HG02852 (cell line): ENCODE data around the gene TRMT1.

Source experiments
- ATAC-seq: cut with Tn5 transposase; IDR thresholded peaks from one replicate; pipeline ENCODE4 v1.9.1; 2021; ENCODE audit warnings: mild to moderate bottlenecking, moderate library complexity; ENCODE audit not compliant: unreplicated experiment

Gene TRMT1

DNA sequence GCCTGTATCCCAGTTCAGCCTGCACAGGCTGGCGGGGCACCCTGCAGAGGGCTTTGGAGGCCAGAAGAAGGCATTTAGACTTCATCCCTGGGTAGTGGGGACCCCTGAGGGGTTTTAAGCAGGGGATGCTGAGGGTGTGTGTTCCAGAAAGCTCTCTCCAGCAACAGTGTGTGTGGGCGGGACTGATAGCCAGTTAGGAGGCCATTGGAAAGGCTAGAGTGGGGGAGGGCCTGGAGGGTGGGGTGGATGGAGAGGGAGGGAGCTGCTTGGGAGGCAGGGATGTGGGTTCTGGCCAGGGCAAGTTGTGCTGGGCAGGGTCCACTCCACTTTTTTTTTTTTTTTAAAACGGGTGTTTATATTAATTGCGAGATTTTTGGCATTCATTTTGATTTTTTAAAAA, 42.2 kb downstream of the TRMT1 start:
- no peak for ATAC-seq

DNA sequence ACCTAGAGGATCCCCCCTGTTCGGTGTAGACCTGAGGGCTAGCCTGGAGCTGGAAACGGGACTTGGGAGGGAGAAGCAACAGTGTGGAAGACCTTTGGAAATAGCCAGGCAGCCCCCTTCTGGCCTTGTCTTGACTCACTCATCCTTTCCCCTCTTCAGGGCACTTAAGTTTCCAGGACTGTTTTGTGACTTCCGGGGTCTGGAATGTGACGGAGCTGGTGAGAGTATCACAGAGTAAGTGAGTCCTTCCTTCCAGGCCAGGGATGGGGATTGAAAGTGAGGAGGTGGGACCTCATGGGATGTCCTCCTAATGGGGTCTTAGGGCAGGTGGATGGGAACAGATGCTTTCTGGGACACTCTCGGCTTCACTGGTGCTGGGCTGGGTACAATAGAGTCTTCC, 43.3 kb downstream of the TRMT1 start:
- ATAC-seq: no peak

GRCh38 chr19:13072188-13072908, 44.2 kb downstream of the TRMT1 start:
- ATAC-seq: no peak

- ATAC-seq: no peak
These were observed 44.9 kb downstream of the TRMT1 start for GRCh38 chr19:13071444-13072187.

DNA sequence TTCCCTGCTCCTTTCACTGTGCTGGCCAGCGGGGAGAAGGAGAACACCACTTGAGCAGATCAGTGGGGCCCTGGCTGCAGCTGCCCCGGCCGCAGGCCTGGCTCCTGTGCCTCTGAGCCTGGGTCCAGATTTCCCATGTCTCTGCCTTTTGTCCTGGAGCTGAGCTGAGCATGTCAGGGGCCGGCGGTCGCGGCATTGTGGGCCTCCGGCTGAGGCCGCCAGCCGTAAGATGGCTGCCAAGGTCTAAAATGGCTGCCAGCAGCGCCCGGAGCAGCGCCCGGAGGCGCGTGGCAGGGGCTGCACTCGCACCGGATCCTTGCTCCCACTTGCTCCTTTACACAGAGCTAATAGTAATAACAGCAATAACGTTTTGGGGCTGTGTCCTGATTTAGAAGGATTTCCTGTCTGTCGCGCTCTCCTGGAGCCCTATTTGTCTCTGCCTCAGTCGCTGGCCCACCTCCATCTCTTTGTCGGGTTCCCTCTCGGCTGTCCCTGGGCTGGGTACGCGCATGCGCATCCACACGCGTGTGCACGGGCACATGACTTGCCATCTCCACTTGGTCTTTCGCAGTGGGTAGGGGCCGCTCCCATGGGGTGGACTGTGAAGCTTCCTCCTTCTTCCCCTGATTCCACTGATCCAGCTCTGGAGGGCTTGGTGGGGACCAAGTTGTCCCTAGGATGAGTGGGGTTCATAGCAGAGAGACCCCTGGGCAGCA, 46.0 kb downstream of the TRMT1 start:
- ATAC-seq: no peak

GRCh38 chr19:13069415-13070359, 46.9 kb downstream of the TRMT1 start:
- ATAC-seq: no peak

DNA sequence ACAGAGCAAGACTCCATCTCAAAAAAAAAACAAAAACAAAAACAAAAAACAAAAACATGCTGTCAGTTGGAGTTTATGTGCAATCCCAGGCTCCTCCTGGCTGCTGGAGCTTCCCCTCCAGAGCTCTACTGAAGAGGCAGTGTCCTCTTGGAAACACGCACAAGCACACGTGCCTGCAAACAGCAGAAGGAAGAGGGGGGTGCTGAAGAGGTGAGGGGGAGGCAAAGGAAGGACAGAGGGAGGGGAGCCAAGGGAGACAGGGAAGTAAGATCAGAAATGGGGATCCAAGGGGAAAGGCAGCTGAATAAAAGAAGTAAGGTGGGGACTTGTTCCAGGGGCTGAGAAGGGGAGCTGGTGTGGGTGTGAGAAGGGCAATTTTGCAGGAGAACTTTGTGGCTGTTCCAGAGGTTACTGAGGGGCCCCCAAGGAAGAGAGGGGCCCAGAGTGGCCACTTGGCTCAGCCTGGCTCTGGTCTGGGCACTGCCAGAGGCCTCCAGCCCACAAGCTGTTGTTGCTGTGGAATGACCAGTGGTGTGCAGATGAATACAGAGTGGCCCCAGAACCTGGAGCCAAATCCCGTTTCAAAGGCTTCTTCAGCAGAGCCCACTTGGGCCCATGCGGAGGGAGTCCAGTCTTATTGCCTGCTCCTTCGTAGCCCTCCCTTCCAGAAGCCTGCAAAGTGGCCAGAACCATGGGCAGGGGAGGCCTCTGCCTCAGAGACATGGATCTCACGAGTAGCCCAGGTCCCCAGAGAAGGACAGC, 48.3 kb downstream of the TRMT1 start:
- no peak for ATAC-seq

DNA sequence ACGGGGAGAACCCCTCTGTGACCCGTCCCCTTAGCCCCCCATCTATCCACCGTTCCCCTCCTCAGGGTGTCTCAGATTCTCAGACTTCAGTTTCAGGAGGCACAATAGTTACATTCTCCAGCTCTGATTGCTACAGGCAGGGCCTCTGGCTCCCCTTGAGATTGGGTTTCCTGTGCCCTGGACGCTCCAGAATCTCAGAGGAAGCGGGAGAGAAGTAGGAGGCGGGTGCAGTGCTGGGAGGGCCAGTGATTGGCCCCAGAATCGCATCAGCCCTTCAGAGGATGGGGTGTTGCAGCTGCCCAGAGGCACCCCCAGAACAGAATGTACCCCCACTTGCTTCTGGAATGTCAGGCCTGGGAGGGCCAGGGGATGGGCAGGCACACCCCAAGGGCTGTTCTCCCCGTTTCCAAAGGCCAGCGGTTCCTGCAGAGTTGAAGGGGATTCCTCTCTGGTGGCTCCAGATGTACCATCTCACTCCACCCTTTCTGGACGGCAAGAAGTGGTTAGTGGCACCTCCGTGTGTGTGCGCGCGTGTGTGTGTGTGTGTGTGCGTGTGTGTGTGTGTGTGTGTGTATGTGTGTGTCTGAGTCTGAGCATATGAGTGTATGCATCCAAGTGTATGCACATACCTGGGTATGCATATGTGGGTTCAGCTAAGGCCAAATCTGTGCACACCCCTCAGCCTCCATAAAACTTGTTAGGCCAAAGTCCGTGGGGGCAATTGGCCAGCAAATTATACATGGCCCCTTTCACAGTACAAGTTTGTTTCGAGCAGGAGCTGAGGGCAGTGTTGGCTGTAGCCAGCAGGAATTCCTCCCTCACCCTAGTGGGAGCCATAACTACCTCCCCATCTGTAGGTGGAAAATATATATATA, 49.4 kb downstream of the TRMT1 start:
- ATAC-seq: no peak

DNA sequence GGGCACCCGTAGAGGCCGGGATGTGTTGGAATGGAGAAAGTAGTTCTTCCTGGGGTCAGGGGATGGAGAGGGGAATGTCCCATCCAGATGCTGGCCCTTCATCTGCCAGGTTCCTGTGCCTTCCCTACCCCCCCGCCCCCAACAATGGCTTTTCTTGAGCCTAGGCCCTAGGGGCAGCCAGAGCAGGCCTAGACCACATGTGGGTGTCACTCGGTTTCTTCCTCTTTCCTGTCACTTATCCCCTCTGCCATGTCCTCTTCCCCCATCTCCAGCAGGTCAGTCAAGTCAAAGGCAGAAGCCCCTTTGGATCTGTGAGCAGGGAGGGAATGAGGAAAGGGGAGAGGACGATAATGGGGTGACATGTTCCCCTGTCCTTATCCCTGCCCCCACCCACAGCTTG, 50.3 kb downstream of the TRMT1 start:
- no peak for ATAC-seq

DNA sequence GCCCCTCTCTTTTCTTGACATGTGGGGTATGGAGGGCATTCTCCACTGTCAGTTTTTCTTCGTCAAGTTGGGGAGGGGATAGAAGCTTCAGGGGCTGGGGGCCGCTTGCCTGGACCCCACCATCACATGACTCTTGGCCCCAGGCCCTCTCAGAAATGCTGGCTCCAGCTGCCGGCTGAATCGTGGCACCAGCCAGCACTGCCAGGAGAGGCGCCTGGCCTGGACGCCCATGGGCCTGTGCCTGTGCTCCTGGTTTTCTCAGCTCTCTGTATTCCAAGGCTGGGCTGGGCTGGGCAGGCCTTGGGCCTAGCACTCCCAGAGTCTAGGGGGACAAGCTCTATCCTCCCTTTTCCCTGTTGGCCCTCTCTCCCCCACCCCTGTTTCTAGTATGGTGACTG, 52.4 kb downstream of the TRMT1 start:
- no peak for ATAC-seq

- no peak for ATAC-seq
These were observed 53.0 kb downstream of the TRMT1 start for GRCh38 chr19:13063461-13064091.

GRCh38 chr19:13062317-13062716, 54.2 kb downstream of the TRMT1 start:
- no peak for ATAC-seq

DNA sequence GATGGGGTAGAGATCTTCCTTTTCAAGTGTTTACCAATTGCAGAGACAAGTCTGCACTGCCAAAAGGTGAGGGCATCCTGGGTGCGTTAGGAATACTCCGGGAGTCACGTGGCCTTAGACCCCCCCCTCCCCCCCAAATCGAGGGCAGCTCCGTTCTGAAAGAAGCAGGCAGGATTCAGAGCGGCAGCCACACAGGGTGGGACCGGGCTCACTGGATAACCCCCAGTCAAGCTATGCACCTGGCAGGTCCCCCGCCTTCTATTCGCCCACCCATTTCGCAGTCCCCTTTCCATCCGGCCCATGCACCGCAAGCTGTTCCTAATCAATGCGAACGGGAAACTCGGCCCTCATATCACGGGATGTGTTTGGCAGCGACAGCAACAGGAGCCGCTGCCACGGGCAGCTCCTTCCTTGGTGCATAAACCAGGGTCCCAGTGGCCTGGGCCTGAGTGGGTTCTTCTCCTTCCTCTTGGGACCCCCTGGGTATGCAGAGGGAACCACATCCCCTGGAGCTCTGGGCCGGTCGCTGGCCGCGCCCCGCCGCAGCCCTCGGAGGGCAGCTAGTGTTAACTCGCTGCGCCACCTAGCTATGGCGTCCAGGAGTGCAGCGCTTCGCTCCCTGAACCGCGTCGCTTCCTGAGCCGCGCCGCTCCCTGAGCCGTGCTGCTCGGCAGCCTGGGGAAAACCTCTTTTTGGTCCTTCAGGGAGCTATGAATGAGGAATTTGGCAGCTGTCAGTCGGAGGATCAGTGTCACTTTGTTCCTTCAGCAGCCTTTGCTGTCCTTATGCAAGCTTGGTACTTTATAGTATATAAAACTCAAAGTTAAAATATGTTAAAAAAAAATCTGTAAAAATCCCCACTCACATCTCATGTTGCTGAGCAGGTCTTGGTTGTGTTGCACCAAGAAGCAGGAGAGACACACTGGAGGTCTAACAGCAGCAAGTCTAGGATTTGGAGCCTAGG, 55.3 kb downstream of the TRMT1 start:
- no peak for ATAC-seq

DNA sequence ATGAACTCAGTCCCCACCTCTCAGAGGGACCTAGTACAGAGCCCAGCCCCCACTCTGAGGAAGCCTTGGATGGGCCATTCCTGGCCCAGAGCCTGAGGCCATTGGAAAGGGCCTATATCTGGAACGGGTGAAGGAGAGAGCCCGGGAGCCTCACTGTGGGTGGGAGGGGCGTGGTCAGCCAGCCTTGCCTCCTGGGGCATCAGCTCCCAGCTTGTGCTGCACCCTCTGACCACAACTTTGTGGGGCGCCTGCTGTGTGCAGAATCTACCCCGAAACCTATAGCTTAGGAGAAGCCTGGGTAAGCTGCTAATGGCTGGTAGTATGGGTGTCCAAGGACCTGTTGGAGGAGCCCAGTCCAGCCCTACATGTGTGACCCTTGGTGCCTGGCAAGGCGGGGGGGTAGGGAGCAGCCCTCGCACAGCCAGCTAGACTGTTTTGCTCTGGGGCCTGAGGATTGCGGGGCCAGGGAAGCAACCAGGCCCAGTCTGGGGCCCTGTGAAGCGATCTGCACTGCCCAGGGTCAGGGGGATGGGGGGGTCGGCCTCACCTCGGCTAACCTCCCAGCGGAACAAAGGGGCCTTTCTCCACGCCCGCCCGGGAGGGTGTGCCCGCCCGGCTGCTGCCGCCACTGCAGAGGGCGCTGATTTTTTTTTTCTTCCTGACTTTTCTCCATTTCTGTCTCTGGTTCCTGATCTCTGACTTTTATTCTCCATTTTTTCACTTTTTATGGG, 56.1 kb downstream of the TRMT1 start:
- no peak for ATAC-seq

DNA sequence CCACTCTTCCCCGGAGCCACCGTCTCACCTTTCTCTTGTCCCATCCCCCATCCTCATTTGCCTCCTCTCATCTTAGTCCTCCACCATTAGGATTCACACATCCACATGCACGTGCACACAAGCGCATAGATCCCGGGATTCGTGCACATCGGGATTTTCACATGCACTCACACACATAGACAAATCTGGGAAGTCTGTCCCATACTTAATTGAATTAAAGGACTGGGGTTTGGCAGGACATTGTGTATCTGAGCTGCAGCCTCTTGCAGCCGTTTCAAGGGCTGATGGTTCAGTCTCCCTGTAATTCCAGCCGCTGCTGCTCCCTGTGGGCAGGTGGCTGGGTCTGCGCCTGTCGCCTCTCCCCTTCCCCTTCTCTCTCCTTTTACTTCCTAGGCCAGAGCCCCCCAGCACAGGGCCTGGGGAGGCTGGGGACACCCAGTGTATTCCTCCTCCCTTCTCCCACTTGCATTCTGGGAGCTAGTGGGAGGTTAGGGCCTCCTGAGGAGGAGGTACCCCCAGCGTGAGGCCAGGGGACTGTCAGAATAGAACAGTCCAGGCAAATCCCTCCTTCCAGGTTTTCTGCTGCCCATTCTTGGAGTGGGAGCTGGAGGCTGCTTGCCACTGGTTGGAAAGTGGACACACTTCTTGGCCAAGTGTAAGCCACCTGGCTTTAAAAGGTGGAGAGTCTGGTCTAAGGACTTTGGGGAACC, 57.4 kb downstream of the TRMT1 start:
- ATAC-seq: no peak

GRCh38 chr19:13057744-13058143, 58.8 kb downstream of the TRMT1 start:
- no peak for ATAC-seq
